ENCODE measurements around the gene ARGLU1. TPM values are rescaled to one million over a fixed set of nuclear protein-coding genes. Genes with fewer than 3 reads are reported as not detected.

ARGLU1 gene
- total RNA-seq, 2 experiments from 2014 or later: 171 to 173 TPM

GRCh38 chr13:106597186-106597585 lies 29.2 kb upstream of the ARGLU1 start:
- Mint-ChIP-seq H3K27me3 (peaks cover 5% of the 10 kb centered on the region), H3K9me3 (no peaks in the 10 kb centered on the region), H3K36me3 (no peaks in the 10 kb centered on the region), H3K4me1 (peaks cover 5% of the 10 kb centered on the region), H3K4me3 (no peak overlapping the region), H3K27ac (no peak overlapping the region)
- ATAC-seq (ENCODE audit: low read depth) (no peak), DNase-seq (no peak)
- POLR2A ChIA-PET: no interaction called here

GRCh38 chr13:106596275-106596937 lies 28.5 kb upstream of the ARGLU1 start:
- POLR2A ChIA-PET: no interaction called here
- Mint-ChIP-seq H3K9me3 (no peaks in the 10 kb centered on the region), H3K36me3 (no peaks in the 10 kb centered on the region), H3K4me3 (no peak overlapping the region), H3K27me3 (peaks cover 11% of the 10 kb centered on the region), H3K27ac (no peak overlapping the region), H3K4me1 (peaks cover 5% of the 10 kb centered on the region)
- DNase-seq (no peak), ATAC-seq (ENCODE audit: low read depth) (no peak)

DNA sequence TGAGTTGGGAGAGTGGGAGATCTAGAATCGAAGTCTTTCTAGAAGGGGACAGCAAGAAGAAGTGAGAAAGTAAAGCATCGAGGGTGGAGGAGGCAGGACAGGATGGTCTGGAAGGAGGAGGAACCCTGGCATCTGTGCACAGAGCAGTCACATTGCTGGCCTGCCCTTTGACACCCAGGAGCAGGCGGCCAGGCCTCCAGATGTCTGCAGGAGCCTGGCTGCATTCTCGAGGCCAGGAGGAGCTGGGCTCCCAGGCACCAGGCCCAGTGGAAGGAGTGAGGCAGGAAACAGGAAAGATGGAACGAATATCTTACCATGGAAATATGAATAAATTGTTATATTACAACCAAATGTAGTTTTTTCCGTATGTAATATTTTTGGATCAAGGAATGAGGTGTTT lies 27.7 kb upstream of the ARGLU1 start:
- no peak overlapping the region for H3K27ac Mint-ChIP-seq
- POLR2A ChIA-PET: no interaction called here
- peaks cover 14% of the 10 kb centered on the region for H3K27me3 Mint-ChIP-seq
- H3K36me3 Mint-ChIP-seq: no peaks in the 10 kb centered on the region
- peaks cover 5% of the 10 kb centered on the region for H3K4me1 Mint-ChIP-seq
- H3K4me3 Mint-ChIP-seq: no peak overlapping the region
- ATAC-seq (ENCODE audit: low read depth) (no peak), DNase-seq (no peak)
- no peaks in the 10 kb centered on the region for H3K9me3 Mint-ChIP-seq

DNA sequence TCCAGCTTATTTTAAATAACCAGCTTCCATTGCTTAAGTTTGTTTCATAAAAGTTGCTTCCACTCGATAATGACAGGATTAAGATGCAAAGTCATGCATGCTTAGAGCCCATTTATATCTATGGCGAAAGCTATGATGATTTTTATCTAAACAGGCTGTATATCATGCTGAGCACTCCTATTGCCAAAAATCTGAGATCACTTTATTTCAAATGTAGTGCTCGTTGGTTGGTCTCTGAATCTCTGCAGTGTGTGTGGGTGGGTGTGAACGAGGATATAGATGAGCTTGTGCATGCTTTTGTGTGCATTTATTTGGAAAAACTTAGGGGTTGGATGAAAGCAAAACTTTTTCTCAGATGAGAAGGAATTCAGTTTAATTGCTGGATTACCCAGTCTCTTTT lies 27.0 kb upstream of the ARGLU1 start:
- POLR2A ChIA-PET: no interaction called here
- Mint-ChIP-seq H3K36me3 (no peaks in the 10 kb centered on the region), H3K4me1 (peaks cover 1% of the 10 kb centered on the region), H3K4me3 (no peak overlapping the region), H3K27ac (no peak overlapping the region), H3K27me3 (peaks cover 14% of the 10 kb centered on the region), H3K9me3 (no peaks in the 10 kb centered on the region)
- no peak for ATAC-seq (ENCODE audit: low read depth)
- no peak for DNase-seq

GRCh38 chr13:106593132-106593531 lies 25.2 kb upstream of the ARGLU1 start:
- no peak for ATAC-seq (ENCODE audit: low read depth)
- Mint-ChIP-seq H3K36me3 (no peaks in the 10 kb centered on the region), H3K9me3 (no peaks in the 10 kb centered on the region), H3K27me3 (peaks cover 17% of the 10 kb centered on the region), H3K4me1 (no peaks in the 10 kb centered on the region), H3K27ac (no peak overlapping the region), H3K4me3 (no peak overlapping the region)
- DNase-seq: no peak
- POLR2A ChIA-PET: no interaction called here

DNA sequence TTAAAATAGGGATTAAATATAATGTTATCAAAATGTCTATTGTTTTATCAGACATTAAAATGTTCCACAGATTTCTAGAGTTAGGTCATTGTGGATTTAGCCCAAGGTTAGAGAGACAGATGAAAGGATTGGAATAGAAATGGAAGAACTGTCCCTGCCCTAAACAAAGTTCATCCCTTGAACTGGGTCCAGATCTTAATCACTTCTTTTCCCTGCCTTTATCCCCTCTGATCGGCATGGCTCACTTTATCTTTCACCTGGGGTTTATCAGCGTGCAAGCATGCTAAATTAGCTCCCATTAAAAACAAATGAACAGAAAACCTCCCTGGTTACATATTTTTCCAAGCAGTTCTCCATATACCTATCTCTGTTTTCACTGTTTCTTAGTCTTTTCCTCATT lies 23.4 kb upstream of the ARGLU1 start:
- no peak overlapping the region for H3K4me3 Mint-ChIP-seq
- H3K4me1 Mint-ChIP-seq: no peaks in the 10 kb centered on the region
- peaks cover 17% of the 10 kb centered on the region for H3K27me3 Mint-ChIP-seq
- POLR2A ChIA-PET: no interaction called here
- no peaks in the 10 kb centered on the region for H3K36me3 Mint-ChIP-seq
- ATAC-seq (ENCODE audit: low read depth): no peak
- no peak overlapping the region for H3K27ac Mint-ChIP-seq
- H3K9me3 Mint-ChIP-seq: peaks cover 5% of the 10 kb centered on the region
- DNase-seq: no peak

DNA sequence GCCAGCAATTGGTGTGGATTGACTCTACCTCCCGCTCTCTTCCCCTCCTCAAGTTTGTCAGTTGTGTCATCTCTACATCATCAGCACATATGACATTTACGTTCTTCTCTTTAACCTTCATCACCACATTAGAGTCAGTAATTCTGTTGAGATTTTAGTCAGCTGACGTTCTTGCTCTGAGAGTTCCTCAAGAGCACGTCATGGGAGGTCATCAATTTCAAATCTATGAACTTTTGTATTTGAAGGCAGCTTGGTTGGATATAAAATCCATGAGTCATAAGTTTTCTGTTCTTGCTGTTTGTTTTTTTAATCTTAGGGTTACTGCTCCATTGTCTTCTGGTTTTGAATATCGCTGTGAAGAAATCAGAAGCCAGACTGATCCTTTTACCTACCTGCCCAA lies 21.8 kb upstream of the ARGLU1 start:
- Mint-ChIP-seq H3K27ac (no peak overlapping the region), H3K36me3 (peaks cover 2% of the 10 kb centered on the region), H3K9me3 (peaks cover 12% of the 10 kb centered on the region), H3K4me3 (no peak overlapping the region), H3K27me3 (peaks cover 17% of the 10 kb centered on the region), H3K4me1 (no peaks in the 10 kb centered on the region)
- ATAC-seq (ENCODE audit: low read depth) (no peak), DNase-seq (no peak)
- POLR2A ChIA-PET: no interaction called here

DNA sequence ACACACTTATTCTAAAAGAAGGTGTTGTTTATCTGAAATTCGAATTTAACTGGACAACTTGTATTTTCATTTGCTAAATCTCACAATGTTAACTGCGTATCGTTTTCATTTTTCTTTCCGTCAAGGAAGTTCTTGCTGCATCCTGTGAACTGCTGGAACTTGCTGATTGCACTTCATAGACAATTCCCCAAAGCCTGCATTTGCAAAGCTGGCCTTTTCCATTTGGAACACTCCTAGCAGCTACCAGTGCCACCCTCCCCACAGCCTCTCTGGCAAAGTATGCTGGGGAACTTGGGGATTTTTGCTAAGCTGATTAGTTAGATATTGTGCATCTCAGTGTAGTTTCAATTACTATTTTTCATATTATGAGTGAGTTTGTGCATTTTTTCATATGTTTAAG lies 20.4 kb upstream of the ARGLU1 start:
- DNase-seq (no peak), ATAC-seq (ENCODE audit: low read depth) (no peak)
- peaks cover 12% of the 10 kb centered on the region for H3K9me3 Mint-ChIP-seq
- H3K27me3 Mint-ChIP-seq: peaks cover 17% of the 10 kb centered on the region
- POLR2A ChIA-PET: no interaction called here
- no peaks in the 10 kb centered on the region for H3K4me1 Mint-ChIP-seq
- no peak overlapping the region for H3K27ac Mint-ChIP-seq
- H3K4me3 Mint-ChIP-seq: no peak overlapping the region
- H3K36me3 Mint-ChIP-seq: peaks cover 3% of the 10 kb centered on the region

- Mint-ChIP-seq H3K27me3 (peaks cover 14% of the 10 kb centered on the region), H3K36me3 (peaks cover 3% of the 10 kb centered on the region), H3K4me1 (no peaks in the 10 kb centered on the region), H3K9me3 (peaks cover 12% of the 10 kb centered on the region), H3K27ac (no peak overlapping the region), H3K4me3 (no peak overlapping the region)
- POLR2A ChIA-PET: no interaction called here
- no peak for DNase-seq
- ATAC-seq (ENCODE audit: low read depth): no peak
Observed at GRCh38 chr13:106587787-106588186, 19.9 kb upstream of the ARGLU1 start.

- ATAC-seq (ENCODE audit: low read depth): no peak
- Mint-ChIP-seq H3K36me3 (peaks cover 3% of the 10 kb centered on the region), H3K4me3 (no peak overlapping the region), H3K27me3 (peaks cover 9% of the 10 kb centered on the region), H3K9me3 (peaks cover 12% of the 10 kb centered on the region), H3K27ac (no peak overlapping the region), H3K4me1 (no peaks in the 10 kb centered on the region)
- POLR2A ChIA-PET: no interaction called here
- no peak for DNase-seq
Observed at GRCh38 chr13:106586648-106587166, 18.8 kb upstream of the ARGLU1 start.

GRCh38 chr13:106581225-106581624 lies 13.3 kb upstream of the ARGLU1 start:
- no peak for ATAC-seq (ENCODE audit: low read depth)
- no peaks in the 10 kb centered on the region for H3K27me3 Mint-ChIP-seq
- DNase-seq: no peak
- POLR2A ChIA-PET: interaction anchor here (0.6 kb wide), 1 partner anchor 13 kb away, joined by 3 read pairs; no protein-coding TSS in a partner anchor
- no peaks in the 10 kb centered on the region for H3K4me1 Mint-ChIP-seq
- H3K4me3 Mint-ChIP-seq: no peak overlapping the region
- H3K27ac Mint-ChIP-seq: no peak overlapping the region
- peaks cover 3% of the 10 kb centered on the region for H3K36me3 Mint-ChIP-seq
- peaks cover 6% of the 10 kb centered on the region for H3K9me3 Mint-ChIP-seq

DNA sequence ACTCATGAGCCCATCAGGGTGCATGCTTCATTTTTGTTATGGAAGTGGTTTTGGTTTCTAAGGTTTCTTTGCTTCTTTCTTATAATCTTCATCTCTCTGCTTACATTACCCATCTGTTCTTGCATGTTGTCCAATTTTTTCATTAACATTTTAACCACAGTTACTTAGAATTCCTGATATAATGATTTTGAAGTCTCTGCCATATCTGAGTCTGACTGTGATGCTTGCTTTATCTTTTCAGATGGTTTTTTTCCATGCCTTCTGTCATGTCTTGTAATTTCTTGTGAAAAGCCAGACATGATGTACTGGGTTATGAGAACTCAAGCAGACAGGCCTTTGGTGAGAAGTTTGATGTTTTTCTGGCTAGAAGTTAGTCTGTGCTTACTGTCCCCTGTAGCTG lies 8.0 kb upstream of the ARGLU1 start:
- DNase-seq (no peak), ATAC-seq (ENCODE audit: low read depth) (no peak)
- Mint-ChIP-seq H3K27me3 (no peaks in the 10 kb centered on the region), H3K9me3 (peaks cover 5% of the 10 kb centered on the region), H3K27ac (no peak overlapping the region), H3K4me3 (no peak overlapping the region), H3K36me3 (peaks cover 6% of the 10 kb centered on the region), H3K4me1 (peaks cover 2% of the 10 kb centered on the region)
- POLR2A ChIA-PET: no interaction called here

DNA sequence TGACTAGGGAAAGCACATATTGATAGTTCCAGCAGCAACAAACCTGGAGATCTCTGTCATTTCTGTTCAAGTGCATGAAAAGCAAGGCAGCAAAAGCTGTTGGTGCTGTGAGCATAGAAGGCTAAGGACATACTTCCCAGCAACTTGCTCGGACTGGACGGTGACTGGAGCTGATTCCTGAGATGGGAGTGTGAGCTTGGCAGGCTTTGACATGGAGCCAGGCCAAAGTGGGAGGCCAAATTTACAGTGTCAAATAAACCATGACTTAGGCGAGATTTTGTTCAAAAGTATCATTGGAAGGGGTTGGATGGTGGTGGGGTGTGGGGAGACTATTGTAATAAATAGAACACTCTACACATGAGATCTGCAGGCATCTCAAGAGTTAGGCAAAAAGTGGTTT lies 5.9 kb upstream of the ARGLU1 start:
- H3K4me1 Mint-ChIP-seq: peaks cover 2% of the 10 kb centered on the region
- no peaks in the 10 kb centered on the region for H3K27me3 Mint-ChIP-seq
- DNase-seq (no peak), ATAC-seq (ENCODE audit: low read depth) (no peak)
- peaks cover 5% of the 10 kb centered on the region for H3K9me3 Mint-ChIP-seq
- H3K27ac Mint-ChIP-seq: no peak overlapping the region
- peaks cover 10% of the 10 kb centered on the region for H3K36me3 Mint-ChIP-seq
- no peak overlapping the region for H3K4me3 Mint-ChIP-seq
- POLR2A ChIA-PET: no interaction called here

GRCh38 chr13:106573284-106573846 lies 5.4 kb upstream of the ARGLU1 start:
- no peak overlapping the region for H3K4me3 Mint-ChIP-seq
- H3K27ac Mint-ChIP-seq: no peak overlapping the region
- H3K27me3 Mint-ChIP-seq: no peaks in the 10 kb centered on the region
- peaks cover 6% of the 10 kb centered on the region for H3K4me1 Mint-ChIP-seq
- POLR2A ChIA-PET: no interaction called here
- peaks cover 5% of the 10 kb centered on the region for H3K9me3 Mint-ChIP-seq
- ATAC-seq (ENCODE audit: low read depth): no peak
- DNase-seq: no peak
- H3K36me3 Mint-ChIP-seq: peaks cover 10% of the 10 kb centered on the region

Measured in activated naive CD8-positive, alpha-beta T cell treated with anti-CD3 and anti-CD28 coated beads, Interleukin-2, amount 10 ng/mL, durations not matched to agents 7 days and 5 days (primary cell).